Raji (cell line): ENCODE results near the gene SUPT4H1.

Source experiments
- POLR2A ChIP-seq: IDR thresholded peaks from 2 replicates; pipeline ENCODE4 v1.6.1; 2011; ENCODE audit warnings: low read depth, low read length, control low read depth; ENCODE audit not compliant: insufficient read depth

SUPT4H1 gene

GRCh38 chr17:58371300-58371950 is 19.4 kb upstream of the SUPT4H1 start:
- TF ChIP-seq POLR2A, result no peak

- no peak for TF ChIP-seq POLR2A
Measured at GRCh38 chr17:58370716-58371115, 18.7 kb upstream of the SUPT4H1 start.

GRCh38 chr17:58370309-58370708 is 18.3 kb upstream of the SUPT4H1 start:
- no peak for TF ChIP-seq POLR2A

- no peak for TF ChIP-seq POLR2A
Measured at GRCh38 chr17:58369214-58370031, 17.4 kb upstream of the SUPT4H1 start.

GRCh38 chr17:58368860-58369213 is 16.8 kb upstream of the SUPT4H1 start:
- no peak for TF ChIP-seq POLR2A

GRCh38 chr17:58367461-58367860 is 15.5 kb upstream of the SUPT4H1 start:
- TF ChIP-seq POLR2A, result no peak

- TF ChIP-seq POLR2A, result no peak
Measured at GRCh38 chr17:58365980-58366595, 14.1 kb upstream of the SUPT4H1 start.

GRCh38 chr17:58365185-58365979 is 13.4 kb upstream of the SUPT4H1 start:
- TF ChIP-seq POLR2A, result no peak

- TF ChIP-seq POLR2A, result no peak
Measured at GRCh38 chr17:58364270-58364942, 12.4 kb upstream of the SUPT4H1 start.

- no peak for TF ChIP-seq POLR2A
Measured at GRCh38 chr17:58363457-58364185, 11.6 kb upstream of the SUPT4H1 start.

- TF ChIP-seq POLR2A, result no peak
Measured at GRCh38 chr17:58362368-58363014, 10.5 kb upstream of the SUPT4H1 start.

GRCh38 chr17:58360296-58361063 is 8.5 kb upstream of the SUPT4H1 start:
- TF ChIP-seq POLR2A, result no peak
